Endometrium (tissue), 2 donors: ENCODE measurements around the gene HAGH.

ENCODE experiments used
- FAIRE-seq: peaks from 2 replicates; lab custom pipeline; 2012; peaks lifted over from hg19 to GRCh38; lab: Jason Lieb, UNC
- donor health status: control.
- donor health status: control.

HAGH gene

GRCh38 chr16:1773703-1774447 lies 52.8 kb downstream of the HAGH start:
- no peak for FAIRE-seq

- FAIRE-seq = no peak
Measured at GRCh38 chr16:1772908-1773702, 53.5 kb downstream of the HAGH start, which contains the start of gene MRPS34. Gene MRPS34 (minus strand): TSS chr16:1773134. CDS start chr16:1773119, 15 bp downstream.

- no peak for FAIRE-seq
Measured at GRCh38 chr16:1772362-1772907, 54.2 kb downstream of the HAGH start, which contains the start of gene EME2. Gene EME2 (plus strand): TSS chr16:1772810. CDS start chr16:1773228, 418 bp downstream.

GRCh38 chr16:1771864-1772361 lies 54.7 kb downstream of the HAGH start:
- no peak for FAIRE-seq

- FAIRE-seq = no peak
Measured at GRCh38 chr16:1771188-1771863, 55.3 kb downstream of the HAGH start, which contains the start of gene NME3. Gene NME3 (minus strand): TSS chr16:1771543. CDS start chr16:1771534, 9 bp downstream.

GRCh38 chr16:1770328-1771187 lies 56.1 kb downstream of the HAGH start:
- FAIRE-seq = no peak

GRCh38 chr16:1769402-1770300 lies 57.0 kb downstream of the HAGH start:
- FAIRE-seq = no peak

- FAIRE-seq = no peak
Measured at GRCh38 chr16:1768767-1769401, 57.7 kb downstream of the HAGH start.

- FAIRE-seq = no peak
Measured at GRCh38 chr16:1768061-1768766, 58.4 kb downstream of the HAGH start.

- no peak for FAIRE-seq
Measured at GRCh38 chr16:1767116-1767994, 59.3 kb downstream of the HAGH start.

- FAIRE-seq = no peak
Measured at GRCh38 chr16:1766701-1767100, 59.9 kb downstream of the HAGH start.

- no peak for FAIRE-seq
Measured at GRCh38 chr16:1766231-1766630, 60.4 kb downstream of the HAGH start.

GRCh38 chr16:1765826-1766225 lies 60.8 kb downstream of the HAGH start:
- no peak for FAIRE-seq

- no peak for FAIRE-seq
Measured at GRCh38 chr16:1764971-1765370, 61.7 kb downstream of the HAGH start.

GRCh38 chr16:1763521-1764511 lies 62.8 kb downstream of the HAGH start:
- no peak for FAIRE-seq

GRCh38 chr16:1762879-1763520 lies 63.6 kb downstream of the HAGH start:
- FAIRE-seq = no peak
